GM12878 (cell line): ENCODE results near the gene PADI4. TPM values are rescaled to one million over a fixed set of nuclear protein-coding genes. Genes with fewer than 3 reads are reported as not detected.

Source experiments
- ATAC-seq: fragments of 200-7000 bp; cut with Tn5 transposase; 3 replicates; pipeline ENCODE4 v1.9.1; 2020; ENCODE audit warnings: mild to moderate bottlenecking, moderate library complexity
- BruUV-seq: library from RNA; stranded (reverse); fragments of 400-500 nt; replicated peaks from 2 replicates; lab custom pipeline; 2021; lab: Mats Ljungman, UMichigan
- CTCF ChIA-PET: fragments of 300-600 bp; sonication (Branson Sonifier 250); formaldehyde crosslinking; extraction: SDS; loops from one replicate; lab custom pipeline; 2021; ENCODE audit warnings: inconsistent platforms; lab: Yijun Ruan, JAX
- POLR2A ChIA-PET: fragments of 350-600 bp; formaldehyde crosslinking; extraction: SDS; loops from one replicate; lab custom pipeline; 2021; ENCODE audit warnings: inconsistent platforms; lab: Charles Lee
- RAD21 ChIA-PET: fragments of 300-600 bp; sonication (Branson Sonifier 250); formaldehyde crosslinking; loops from one replicate; lab custom pipeline; 2023; ENCODE audit warnings: antibody characterized with exemption; ENCODE audit not compliant: unreplicated experiment; lab: Charles Lee
- SMC1A ChIA-PET: fragments of 300-600 bp; sonication (Branson Sonifier 250); formaldehyde crosslinking; loops from one replicate; lab custom pipeline; 2023; ENCODE audit not compliant: unreplicated experiment, uncharacterized antibody; lab: Charles Lee
- DNase-seq: peaks from one replicate; pipeline ENCODE4 v3.0.0-alpha.2; 2011; ENCODE audit warnings: low read depth, low spot score
- FAIRE-seq: peaks from 3 replicates; lab custom pipeline; 2011; peaks lifted over from hg19 to GRCh38; lab: Jason Lieb, UNC
- H2AFZ ChIP-seq: 2 replicates; pipeline ENCODE4 v1.6.0; 2011; ENCODE audit warnings: low read depth, low read length, control low read depth; ENCODE audit not compliant: control insufficient read depth
- H3K27ac ChIP-seq: 2 replicates; pipeline ENCODE4 v1.5.1; 2011; ENCODE audit warnings: control low read depth; ENCODE audit not compliant: control insufficient read depth, insufficient read depth
- H3K27me3 ChIP-seq, 2 experiments: replicated peaks in 1 of 2; 2 replicates each; pipeline versions ENCODE4 v1.6.0 to v1.6.1; 2011; ENCODE audit warnings: low read length in 1 of 2; ENCODE audit not compliant: control insufficient read depth in 2 of 2, insufficient read depth in 2 of 2
- H3K36me3 ChIP-seq, 2 experiments: 2 replicates each; pipeline ENCODE4 v1.5.1; 2011; ENCODE audit warnings: low read length in 1 of 2; ENCODE audit not compliant: control insufficient read depth in 2 of 2, insufficient read depth in 2 of 2
- H3K4me1 ChIP-seq: 2 replicates; pipeline ENCODE4 v1.6.1; 2011; ENCODE audit warnings: mild to moderate bottlenecking, low read length, moderate library complexity, mixed read lengths; ENCODE audit not compliant: control insufficient read depth, insufficient read depth
- H3K4me2 ChIP-seq: 2 replicates; pipeline ENCODE4 v1.6.0; 2011; ENCODE audit warnings: control low read depth; ENCODE audit not compliant: control insufficient read depth, insufficient read depth
- H3K4me3 ChIP-seq: fragments of 200-600 bp; sonication (generic); 2 replicates; pipeline ENCODE4 v1.5.1; 2016
- H3K79me2 ChIP-seq: 2 replicates; pipeline ENCODE4 v1.6.0; 2011; ENCODE audit warnings: low read length; ENCODE audit not compliant: control insufficient read depth, insufficient read depth
- H3K9ac ChIP-seq: 2 replicates; pipeline ENCODE4 v1.8.0; 2011; ENCODE audit warnings: low read length, control low read depth, mixed read lengths; ENCODE audit not compliant: control insufficient read depth, insufficient read depth
- H3K9me3 ChIP-seq: replicated peaks from 3 replicates; pipeline ENCODE4 v1.5.1; 2011; ENCODE audit warnings: mild to moderate bottlenecking, low read length; ENCODE audit not compliant: control insufficient read depth, insufficient read depth
- H4K20me1 ChIP-seq: 2 replicates; pipeline ENCODE4 v1.6.0; 2011; ENCODE audit not compliant: control insufficient read depth, insufficient read depth
- BHLHE40 ChIP-seq, 2 experiments: fragments of 450-650 bp in 1 of 2; IDR thresholded peaks; 2 replicates each; pipeline ENCODE4 v1.6.1; 2011 to 2017; ENCODE audit warnings: low read depth in 2 of 2, borderline replicate concordance in 1 of 2, improper control_type of control experiment in 1 of 2, low read length in 1 of 2, mild to moderate bottlenecking in 1 of 2
- CUX1 ChIP-seq: IDR thresholded peaks from 2 replicates; pipeline ENCODE4 v1.6.1; 2012; ENCODE audit warnings: improper control_type of control experiment, low read depth, low read length; ENCODE audit not compliant: insufficient replicate concordance
- IRF4 ChIP-seq: IDR thresholded peaks from 2 replicates; pipeline ENCODE4 v1.6.1; 2011; ENCODE audit warnings: low read depth, low read length
- NRF1 ChIP-seq: conservative IDR thresholded peaks from 2 replicates; pipeline ENCODE4 v1.6.1; 2011; ENCODE audit warnings: mild to moderate bottlenecking, low read depth, low read length, improper control_type of control experiment
- SMAD1 ChIP-seq: fragments of 450-650 bp; IDR thresholded peaks from 2 replicates; pipeline ENCODE4 v1.6.1; 2018; ENCODE audit warnings: mild to moderate bottlenecking, low read depth; ENCODE audit not compliant: partially characterized antibody
- ZZZ3 ChIP-seq: IDR thresholded peaks from 2 replicates; pipeline ENCODE4 v1.6.1; 2011; ENCODE audit warnings: low read depth; ENCODE audit not compliant: control insufficient read depth, insufficient read length
- WGBS: methylation state at CpG from one replicate; pipeline ENCODE4 v1.1.6; 2016; ENCODE audit warnings: low lambda C conversion rate; ENCODE audit not compliant: insufficient replicate concordance, insufficient coverage; ENCODE audit errors: missing lambda C conversion rate; 5-methylcytosine and 5-hydroxymethylcytosine counted together
- in situ Hi-C: fragments of 300-500 bp; cut with MboI; formaldehyde crosslinking; loops from 9 replicates; pipeline ENCODE4 v1.14.3; 2018; ENCODE audit warnings: mixed read lengths
- intact Hi-C: fragments of 100-400 bp; cut with micrococcal nuclease; formaldehyde crosslinking; loops from one replicate; pipeline ENCODE4 v1.14.2; 2022; ENCODE audit not compliant: unreplicated experiment
- polyA plus RNA-seq, 11 experiments: library from polyadenylated mRNA; depleted of rRNA in 4 of 11; unstranded in 6 of 11; stranded (reverse) in 5 of 11; fragments of >200 nt; fragmentation: Nextera tagmentation in 4 of 11; fragmentation: Illumina TruSeq in 1 of 11; extraction: Ambion mirVana in 4 of 11; extraction: Trizol in 1 of 11; gene quantifications; 1 replicate in 1 of 11; 2 replicates in 10 of 11; pipeline versions ENCODE4 v1.2.1 to v1.2.3, GENCODE V29; 2011 to 2016; ENCODE audit warnings: inconsistent platforms in 2 of 11, missing spikeins in 2 of 11, low read depth in 1 of 11
- total RNA-seq, 4 experiments: library from RNA; depleted of rRNA in 3 of 4; stranded (reverse); fragments of >200 nt in 3 of 4; fragmentation: Illumina TruSeq in 1 of 4; extraction: Trizol in 1 of 4; gene quantifications; 2 replicates each; pipeline versions ENCODE4 v1.2.1 to v1.2.3, GENCODE V29; 2013 to 2021
- TF ChIP-seq, protein P1 (sequence below): IDR thresholded peaks from 2 replicates; pipeline ENCODE4 v1.6.1; 2011; ENCODE audit warnings: borderline replicate concordance, low read depth, mild to moderate bottlenecking, moderate library complexity, low read length; ENCODE audit not compliant: insufficient read depth, poor library complexity, severe bottlenecking

PADI4 gene
- total and polyA plus RNA-seq, 10 of the 15 experiments (the other 5 are each of a cell fraction or from before 2014, with no cell fraction given), result 0.08 to 0.47 (median 0.15) TPM; not detected in 3

- CTCF ChIA-PET, result no interaction called here
- Histone ChIP-seq H3K9me3 (no peaks in the 10 kb centered on the region), H3K4me2 (no peak overlapping the region), H3K27ac (no peak overlapping the region), H3K4me3 (no peak overlapping the region), H3K79me2 (no peaks in the 10 kb centered on the region), H3K27me3 (no peaks in the 10 kb centered on the region; a peak in 1 of 4 replicates), H3K36me3 (no peaks in the 10 kb centered on the region), H4K20me1 (no peaks in the 10 kb centered on the region), H3K9ac (no peak overlapping the region), H2AFZ (no peak overlapping the region), H3K4me1 (no peaks in the 10 kb centered on the region)
- in situ Hi-C loops, result no loop called here
- POLR2A ChIA-PET, result no interaction called here
- WGBS, result 22% methylated on average over 3 of the region's 3 CpGs
- no peak for DNase-seq
- FAIRE-seq, result no peak
- BruUV-seq, result no TSS peak
- TF ChIP-seq ZZZ3, result no peak
- TF ChIP-seq NRF1, result no peak
- TF ChIP-seq BHLHE40 (IDR thresholded peaks at IDR 0.05; ENCODE audit: borderline replicate concordance in 1 of 2, low read depth in 2 of 2, low read length in 1 of 2), result no peak
- no peak for TF ChIP-seq SMAD1
- no peak for TF ChIP-seq IRF4
- TF ChIP-seq, protein P1, sequence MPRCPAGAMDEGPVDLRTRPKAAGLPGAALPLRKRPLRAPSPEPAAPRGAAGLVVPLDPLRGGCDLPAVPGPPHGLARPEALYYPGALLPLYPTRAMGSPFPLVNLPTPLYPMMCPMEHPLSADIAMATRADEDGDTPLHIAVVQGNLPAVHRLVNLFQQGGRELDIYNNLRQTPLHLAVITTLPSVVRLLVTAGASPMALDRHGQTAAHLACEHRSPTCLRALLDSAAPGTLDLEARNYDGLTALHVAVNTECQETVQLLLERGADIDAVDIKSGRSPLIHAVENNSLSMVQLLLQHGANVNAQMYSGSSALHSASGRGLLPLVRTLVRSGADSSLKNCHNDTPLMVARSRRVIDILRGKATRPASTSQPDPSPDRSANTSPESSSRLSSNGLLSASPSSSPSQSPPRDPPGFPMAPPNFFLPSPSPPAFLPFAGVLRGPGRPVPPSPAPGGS, result no peak
- no peak for TF ChIP-seq CUX1
- SMC1A ChIA-PET, result no interaction called here
- intact Hi-C loops, result no loop called here
- no peak for ATAC-seq
- RAD21 ChIA-PET, result no interaction called here
Observed at GRCh38 chr1:17365293-17365692, 57.3 kb downstream of the PADI4 start.
